Keratinocyte (primary cell): Measurements from ENCODE around the gene SLC38A6.

Experiments used
- EZH2 ChIP-seq: IDR thresholded peaks from one replicate; pipeline ENCODE4 v1.6.1; 2012; ENCODE audit warnings: inconsistent platforms, mild to moderate bottlenecking, low read length, moderate library complexity
- TF ChIP-seq, protein P1 (sequence below), 3 experiments: IDR thresholded peaks in 1 of 3; conservative IDR thresholded peaks in 1 of 3; optimal IDR thresholded peaks in 1 of 3; 2 replicates in 2 of 3; 3 replicates in 1 of 3; pipeline versions ENCODE3 to v1.5.1; 2011; ENCODE audit warnings: low read length in 3 of 3, mild to moderate bottlenecking in 3 of 3, moderate library complexity in 2 of 3, control low read depth in 1 of 3, inconsistent platforms in 1 of 3; ENCODE audit not compliant: insufficient read depth in 2 of 3; ENCODE audit errors: extremely low read depth in 1 of 3

DNA sequence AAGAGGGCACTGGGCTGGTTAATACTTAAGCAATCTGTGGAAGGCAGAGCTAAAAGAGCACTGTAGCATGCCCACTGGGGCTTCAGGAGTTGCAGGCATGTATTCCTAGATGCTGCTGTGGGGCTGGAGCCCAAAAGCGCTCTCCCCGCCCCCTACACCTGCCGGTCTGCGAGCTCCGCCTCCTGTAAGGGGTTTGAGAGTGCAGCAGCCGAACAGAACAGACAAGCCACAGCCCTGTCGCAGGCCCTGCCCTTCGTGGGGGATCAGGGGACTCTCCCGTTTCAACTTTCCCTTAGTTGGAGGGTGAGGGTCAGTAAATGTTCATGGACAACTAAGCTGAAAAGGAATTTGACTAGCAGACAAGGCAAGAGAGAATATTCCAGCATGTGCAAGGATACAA, 17.6 kb downstream of the SLC38A6 start:
- TF ChIP-seq, protein P1, sequence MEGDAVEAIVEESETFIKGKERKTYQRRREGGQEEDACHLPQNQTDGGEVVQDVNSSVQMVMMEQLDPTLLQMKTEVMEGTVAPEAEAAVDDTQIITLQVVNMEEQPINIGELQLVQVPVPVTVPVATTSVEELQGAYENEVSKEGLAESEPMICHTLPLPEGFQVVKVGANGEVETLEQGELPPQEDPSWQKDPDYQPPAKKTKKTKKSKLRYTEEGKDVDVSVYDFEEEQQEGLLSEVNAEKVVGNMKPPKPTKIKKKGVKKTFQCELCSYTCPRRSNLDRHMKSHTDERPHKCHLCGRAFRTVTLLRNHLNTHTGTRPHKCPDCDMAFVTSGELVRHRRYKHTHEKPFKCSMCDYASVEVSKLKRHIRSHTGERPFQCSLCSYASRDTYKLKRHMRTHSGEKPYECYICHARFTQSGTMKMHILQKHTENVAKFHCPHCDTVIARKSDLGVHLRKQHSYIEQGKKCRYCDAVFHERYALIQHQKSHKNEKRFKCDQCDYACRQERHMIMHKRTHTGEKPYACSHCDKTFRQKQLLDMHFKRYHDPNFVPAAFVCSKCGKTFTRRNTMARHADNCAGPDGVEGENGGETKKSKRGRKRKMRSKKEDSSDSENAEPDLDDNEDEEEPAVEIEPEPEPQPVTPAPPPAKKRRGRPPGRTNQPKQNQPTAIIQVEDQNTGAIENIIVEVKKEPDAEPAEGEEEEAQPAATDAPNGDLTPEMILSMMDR (optimal IDR thresholded peaks at IDR 0.05 in 1 of 3, IDR thresholded peaks at IDR 0.05 in 1 of 3, conservative IDR thresholded peaks at IDR 0.05 in 1 of 3; ENCODE audit: extremely low read depth in 1 of 3, insufficient read depth in 2 of 3, low read length in 3 of 3), result no peak
- TF ChIP-seq EZH2, result no peak
